Colonic mucosa (tissue), 4 donors: ENCODE data around the gene ANKRD33B. TPM values are rescaled to one million over a fixed set of nuclear protein-coding genes. Genes with fewer than 3 reads are reported as not detected.

Experiments used
- DNase-seq: peaks from one replicate; pipeline ENCODE4 v3.0.0-alpha.2; 2020
- H3K27ac ChIP-seq: fragments of 200-600 bp; one replicate; pipeline ENCODE4 v1.8.0; 2021
- H3K27me3 ChIP-seq: fragments of 200-600 bp; one replicate; pipeline ENCODE4 v1.8.0; 2021
- H3K36me3 ChIP-seq: fragments of 200-600 bp; one replicate; pipeline ENCODE4 v1.8.0; 2021
- H3K4me1 ChIP-seq: fragments of 200-600 bp; one replicate; pipeline ENCODE4 v1.8.0; 2021; ENCODE audit warnings: mild to moderate bottlenecking
- H3K4me3 ChIP-seq: fragments of 200-600 bp; one replicate; pipeline ENCODE4 v1.8.0; 2021
- H3K9ac ChIP-seq, 2 donors: one replicate each; pipeline ENCODE4 v1.7.0; 2013; ENCODE audit warnings: control low read depth in 2 of 2, low read depth in 2 of 2, low read length in 2 of 2
- H3K9me3 ChIP-seq: fragments of 200-600 bp; one replicate; pipeline ENCODE4 v1.8.0; 2021
- CTCF ChIP-seq: fragments of 200-600 bp; IDR thresholded peaks from one replicate; pipeline ENCODE4 v1.8.0; 2022; ENCODE audit warnings: antibody characterized with exemption, mild to moderate bottlenecking
- intact Hi-C: fragments of 100-400 bp; cut with DNase I; formaldehyde crosslinking; loops from one replicate; pipeline ENCODE4 v1.14.1; 2022
- total RNA-seq, 2 donors: library from RNA; stranded (reverse); fragmentation: NEBNext Ultra II Directional in 1 of 2; extraction: Animal tissue kit (Norgen Biotek cat#: 25700) in 1 of 2; gene quantifications; one replicate each; pipeline ENCODE4 v1.2.1, GENCODE V29; 2021
- donor health status: healthy.
- donor health status: DM: no; HTN: no; CAD: no.
- donor health status: DM: no; HTN: no; CAD: no.

The ANKRD33B gene
- total RNA-seq, 2 donors from 2014 or later = 0.47 to 0.66 TPM

GRCh38 chr5:10534561-10535530 lies 29.0 kb upstream of the ANKRD33B start:
- H3K36me3 ChIP-seq = no peaks in the 10 kb centered on the region
- H3K9ac ChIP-seq = no peak overlapping the region
- H3K27ac ChIP-seq = no peak overlapping the region
- H3K4me3 ChIP-seq = no peak overlapping the region
- intact Hi-C loops = no loop called here
- H3K4me1 ChIP-seq = no peaks in the 10 kb centered on the region
- no peaks in the 10 kb centered on the region for H3K27me3 ChIP-seq
- no peak for TF ChIP-seq CTCF
- no peaks in the 10 kb centered on the region for H3K9me3 ChIP-seq
- no peak for DNase-seq

- Histone ChIP-seq H3K36me3 (no peaks in the 10 kb centered on the region), H3K27me3 (no peaks in the 10 kb centered on the region), H3K9me3 (no peaks in the 10 kb centered on the region), H3K4me1 (no peaks in the 10 kb centered on the region), H3K27ac (no peak overlapping the region), H3K4me3 (no peak overlapping the region), H3K9ac (no peak overlapping the region)
- no peak for TF ChIP-seq CTCF
- intact Hi-C loops = no loop called here
- no peak for DNase-seq
These were observed 27.4 kb upstream of the ANKRD33B start for GRCh38 chr5:10536511-10536910.

GRCh38 chr5:10536931-10537579 lies 26.8 kb upstream of the ANKRD33B start:
- Histone ChIP-seq H3K27me3 (no peaks in the 10 kb centered on the region), H3K4me3 (no peak overlapping the region), H3K4me1 (no peaks in the 10 kb centered on the region), H3K9me3 (no peaks in the 10 kb centered on the region), H3K27ac (no peak overlapping the region), H3K9ac (no peak overlapping the region), H3K36me3 (no peaks in the 10 kb centered on the region)
- intact Hi-C loops = no loop called here
- no peak for TF ChIP-seq CTCF
- no peak for DNase-seq

GRCh38 chr5:10537624-10538023 lies 26.2 kb upstream of the ANKRD33B start:
- Histone ChIP-seq H3K27me3 (no peaks in the 10 kb centered on the region), H3K36me3 (no peaks in the 10 kb centered on the region), H3K9me3 (no peaks in the 10 kb centered on the region), H3K27ac (no peak overlapping the region), H3K9ac (no peak overlapping the region), H3K4me1 (no peaks in the 10 kb centered on the region), H3K4me3 (no peak overlapping the region)
- TF ChIP-seq CTCF = no peak
- intact Hi-C loops = no loop called here
- no peak for DNase-seq

- no peak overlapping the region for H3K4me3 ChIP-seq
- no peak for DNase-seq
- no peak overlapping the region for H3K9ac ChIP-seq
- no peaks in the 10 kb centered on the region for H3K4me1 ChIP-seq
- H3K9me3 ChIP-seq = no peaks in the 10 kb centered on the region
- H3K27ac ChIP-seq = no peak overlapping the region
- H3K27me3 ChIP-seq = no peaks in the 10 kb centered on the region
- intact Hi-C loops = no loop called here
- H3K36me3 ChIP-seq = no peaks in the 10 kb centered on the region
- no peak for TF ChIP-seq CTCF
These were observed 25.6 kb upstream of the ANKRD33B start for GRCh38 chr5:10538103-10538788.
